Stimulated activated CD8-positive, alpha-beta memory T cell treated with anti-CD3 and anti-CD28 coated beads, Interleukin-15, amount 100 ng/mL, for 1 hour (primary cell): ENCODE measurements around the gene SASH1.

Experiments used
- DNase-seq: peaks from one replicate; pipeline ENCODE4 v3.0.0-alpha.2; 2020; ENCODE audit warnings: low read depth

Gene SASH1

DNA sequence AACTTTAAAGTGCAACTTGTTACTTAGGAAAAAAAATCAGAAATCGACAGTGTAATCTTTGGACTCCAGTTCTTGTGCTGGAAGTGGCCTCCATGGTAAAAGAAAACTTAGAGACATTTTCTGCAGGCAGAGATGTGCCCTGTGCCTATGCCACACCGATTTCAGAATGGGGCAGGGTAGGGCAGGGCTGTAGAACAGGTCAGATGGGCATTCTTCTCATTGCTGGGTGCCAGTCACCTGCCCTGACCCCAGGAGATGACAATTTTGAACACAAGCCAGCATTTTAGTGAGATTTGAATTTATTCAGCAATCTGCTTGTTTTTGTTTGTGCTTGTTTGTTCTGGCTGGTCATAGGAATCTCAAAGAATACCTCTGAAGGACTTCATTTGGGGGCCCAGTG, 63.3 kb downstream of the SASH1 start:
- no peak for DNase-seq

DNA sequence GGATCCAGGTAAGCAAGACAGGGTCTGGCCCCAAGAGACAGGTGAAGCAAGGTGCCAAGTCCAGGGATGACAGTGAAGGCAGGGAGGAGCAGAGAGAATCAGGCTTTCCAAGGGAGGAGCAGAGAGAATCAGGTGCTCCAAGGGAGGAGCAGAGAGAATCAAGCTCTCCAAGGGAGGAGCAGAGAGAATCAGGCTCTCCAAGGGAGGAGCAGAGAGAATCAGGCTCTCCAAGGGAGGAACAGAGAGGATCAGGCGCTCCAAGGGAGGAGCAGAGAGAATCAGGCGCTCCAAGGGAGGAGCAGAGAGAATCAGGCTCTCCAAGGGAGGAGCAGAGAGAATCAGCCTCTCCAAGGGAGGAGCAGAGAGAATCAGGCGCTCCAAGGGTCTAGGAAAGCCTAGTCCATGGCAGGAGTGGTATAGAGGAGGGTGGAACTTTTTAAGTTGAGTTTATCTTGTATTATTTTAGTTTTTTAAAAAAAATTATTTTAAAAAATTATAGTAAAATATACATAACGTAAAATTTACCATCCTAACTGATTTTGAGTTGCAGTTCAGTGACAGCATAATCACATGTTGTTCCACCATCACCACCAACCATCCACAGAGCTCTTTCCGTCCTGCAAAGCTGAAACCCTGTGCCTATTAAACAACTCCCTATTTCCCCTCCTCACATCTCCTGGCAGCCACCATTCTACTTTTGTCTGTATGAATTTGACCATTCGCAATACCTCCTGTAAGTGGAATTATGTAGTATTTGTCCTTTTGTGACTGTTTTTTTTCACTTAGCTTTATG, 64.1 kb downstream of the SASH1 start:
- DNase-seq = no peak

DNA sequence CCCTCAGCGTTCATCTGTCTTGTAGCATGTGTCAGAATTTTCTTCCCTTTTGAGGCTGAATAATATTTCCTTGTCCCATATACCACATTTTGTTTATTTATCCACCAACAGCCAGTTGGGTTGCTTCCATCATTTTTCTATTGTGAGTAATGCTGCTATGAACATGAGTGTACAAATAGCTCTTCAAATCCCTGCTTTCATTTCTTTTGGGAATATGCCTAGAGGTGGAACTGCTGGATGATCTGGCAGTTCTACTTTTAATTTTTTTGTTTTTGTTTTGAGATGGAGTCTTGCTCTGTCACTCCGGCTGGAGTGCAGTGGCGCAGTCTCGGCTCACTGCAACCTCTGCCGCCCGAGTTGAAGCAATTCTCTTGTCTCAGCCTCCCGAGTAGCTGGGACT, 64.7 kb downstream of the SASH1 start:
- DNase-seq = no peak

DNA sequence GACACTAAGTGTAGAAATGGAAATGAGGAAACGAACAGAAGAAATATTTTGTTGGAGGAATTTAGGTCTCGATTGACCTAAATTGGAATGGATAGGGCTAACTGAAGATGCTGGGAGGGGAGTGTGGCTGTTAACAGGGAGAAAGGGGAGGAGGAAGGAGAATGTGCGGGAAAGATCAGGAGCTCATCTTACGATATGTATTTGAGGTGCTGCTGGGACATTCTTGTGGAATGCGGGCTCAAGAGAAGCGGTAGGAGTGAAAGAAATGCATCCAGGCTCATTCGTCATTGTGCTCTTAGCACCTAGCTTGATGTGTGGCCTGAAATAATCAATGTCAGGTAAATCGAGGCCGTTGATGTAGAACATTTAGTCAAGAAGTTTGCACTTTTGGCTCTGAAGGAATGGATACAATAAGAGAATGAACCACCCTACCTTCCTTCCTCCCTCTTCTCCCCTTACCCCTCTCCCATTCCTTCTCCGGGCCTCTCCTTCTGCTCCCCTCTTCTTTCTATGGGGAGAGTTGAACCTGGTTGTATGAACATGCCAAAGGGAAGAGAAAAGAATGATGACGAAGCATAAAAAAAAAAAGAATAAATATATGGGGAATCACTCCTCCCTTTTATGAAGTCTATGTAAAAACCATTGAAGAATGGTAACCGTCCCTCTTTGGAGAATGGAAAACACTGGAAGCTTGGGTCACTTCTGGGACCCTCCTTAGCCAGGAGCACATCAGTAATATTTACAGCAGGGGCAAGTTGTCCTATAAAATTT, 70.9 kb downstream of the SASH1 start:
- DNase-seq = no peak

DNA sequence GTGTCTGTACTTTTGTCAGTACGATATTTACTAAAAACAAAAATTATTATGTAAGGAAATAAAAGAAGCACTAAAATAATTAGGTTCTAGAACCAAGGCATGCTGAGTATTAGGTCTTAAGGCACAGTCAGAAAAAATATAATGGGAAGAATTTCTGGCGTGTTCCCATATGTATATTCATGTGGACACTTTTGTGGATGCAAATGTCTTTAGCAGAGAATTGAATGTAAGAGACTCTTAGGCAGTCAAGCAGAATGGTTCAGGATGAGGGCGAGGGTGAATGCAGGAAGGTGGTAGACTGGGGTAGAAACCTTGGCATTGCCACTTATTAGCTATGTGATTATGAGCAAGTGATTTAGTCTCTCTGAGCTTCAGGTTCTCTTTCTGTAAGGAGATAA, 71.5 kb downstream of the SASH1 start:
- no peak for DNase-seq

DNA sequence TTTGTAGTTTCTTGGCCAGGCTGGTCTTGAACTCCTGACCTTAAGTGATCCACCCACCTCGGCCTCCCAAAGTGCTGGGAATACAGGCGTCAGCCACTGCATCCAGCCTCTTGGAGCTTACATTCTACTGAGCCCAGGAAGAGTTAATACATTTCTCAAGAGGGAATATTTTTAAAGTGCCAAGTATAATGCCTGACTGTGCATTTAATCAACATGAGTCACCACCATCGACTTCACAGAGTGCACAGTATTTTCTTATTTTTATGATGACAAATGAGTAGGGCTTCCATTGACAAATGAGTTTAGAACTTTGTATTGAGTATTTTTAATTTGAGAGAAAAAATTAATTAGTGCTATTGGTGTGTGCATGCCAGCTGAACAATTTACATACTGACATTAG, 72.2 kb downstream of the SASH1 start:
- DNase-seq = no peak

DNA sequence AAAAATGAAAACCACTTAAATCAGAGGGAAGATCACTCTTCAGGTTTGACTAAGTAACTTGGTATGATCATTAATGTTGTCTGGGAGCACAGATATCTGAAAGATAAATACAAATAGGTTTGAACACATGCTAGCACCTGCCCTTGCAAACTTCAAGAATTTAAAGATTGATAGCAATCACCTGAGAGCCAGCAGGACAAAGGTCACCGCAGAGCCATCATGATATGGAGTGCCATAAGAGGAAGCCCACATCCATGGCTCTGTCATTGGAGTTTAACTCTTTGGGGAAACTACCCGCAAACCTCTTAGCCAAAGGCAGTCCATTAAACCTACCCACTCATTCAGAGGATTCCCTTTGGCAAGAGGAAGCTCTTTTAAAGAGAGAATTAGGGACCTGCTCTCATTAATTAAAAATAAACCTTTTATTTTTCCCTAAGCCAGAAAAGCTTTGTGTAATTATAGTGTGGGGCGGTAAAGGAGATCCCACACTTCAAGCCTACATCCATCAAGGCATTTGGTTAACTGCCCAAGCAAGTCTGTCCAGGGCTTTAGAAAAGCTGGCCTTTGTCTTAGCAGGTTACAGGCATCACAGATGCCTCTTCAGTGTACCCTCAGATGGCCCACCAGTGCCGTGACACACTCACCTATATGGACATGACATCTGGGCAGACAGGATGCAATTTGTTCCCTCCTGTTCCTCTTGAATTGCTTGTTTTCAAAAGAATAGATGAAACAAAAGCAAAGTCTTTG, 73.0 kb downstream of the SASH1 start:
- DNase-seq = no peak

DNA sequence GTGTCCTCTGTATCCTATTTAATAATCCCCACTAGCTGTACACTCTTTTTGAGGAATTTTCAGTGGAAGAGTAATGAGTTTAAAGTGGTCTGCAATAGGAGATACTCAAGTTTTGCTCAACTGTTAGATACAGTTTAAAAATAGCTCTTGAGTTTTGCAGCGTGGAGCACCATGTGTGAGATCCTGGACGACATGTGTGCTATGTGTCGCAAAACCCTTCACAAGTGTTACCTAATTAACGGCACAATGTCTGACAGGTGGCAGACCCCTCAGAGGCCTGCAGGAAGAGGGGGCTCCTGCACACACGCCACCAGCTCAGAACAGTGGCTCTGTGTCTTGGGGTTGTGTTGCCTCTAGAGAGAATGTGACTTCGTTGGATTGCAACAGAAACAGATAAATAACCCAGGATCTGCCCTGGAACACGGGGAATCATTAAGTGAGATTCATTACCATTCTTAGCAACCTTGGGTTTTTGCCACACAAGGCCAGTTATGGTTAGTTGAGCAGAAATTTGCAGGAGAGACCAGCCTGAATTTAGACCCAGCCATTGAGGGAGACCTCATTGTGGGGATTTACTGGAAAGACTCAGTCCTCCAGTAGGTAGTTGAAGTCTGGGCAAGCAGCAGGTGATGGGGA, 73.8 kb downstream of the SASH1 start:
- DNase-seq = no peak

DNA sequence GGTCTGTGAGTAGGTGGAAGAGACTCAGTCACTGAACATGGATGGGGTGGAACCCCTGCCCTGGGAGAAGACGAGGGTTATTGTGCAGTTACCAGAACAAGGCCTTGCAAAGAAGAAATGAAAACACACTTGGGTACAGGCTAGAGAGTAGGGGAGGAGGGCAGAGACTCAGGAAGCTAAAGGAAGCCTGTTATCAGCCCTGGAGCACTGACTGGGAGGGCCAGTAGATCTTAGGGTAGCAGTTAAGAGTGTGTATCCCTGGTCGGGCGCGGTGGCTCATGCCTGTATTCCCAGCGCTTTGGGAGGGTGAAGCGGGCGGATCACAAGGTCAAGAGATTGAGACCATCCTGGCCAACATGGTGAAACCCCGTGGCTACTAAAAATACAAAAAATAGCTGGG, 74.4 kb downstream of the SASH1 start:
- DNase-seq = no peak

DNA sequence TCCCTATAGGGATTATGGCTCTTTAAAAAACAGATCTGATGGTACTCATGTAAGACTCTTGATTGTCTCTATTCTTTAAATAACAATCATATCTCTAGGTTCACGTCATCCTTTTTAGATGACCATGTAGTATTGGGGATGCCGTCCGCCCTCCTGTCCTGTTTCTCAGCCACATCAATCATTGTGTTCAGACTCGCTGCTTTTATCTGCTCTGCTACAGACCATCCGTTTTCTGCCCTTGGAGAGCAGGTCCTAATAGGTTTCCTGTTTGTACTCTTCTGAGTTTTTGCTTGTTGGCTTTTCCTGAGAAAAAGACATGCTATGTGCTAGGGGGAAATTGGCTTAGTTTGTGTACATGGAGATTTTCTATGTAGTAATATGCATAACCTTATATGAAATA, 76.8 kb downstream of the SASH1 start:
- DNase-seq = no peak

DNA sequence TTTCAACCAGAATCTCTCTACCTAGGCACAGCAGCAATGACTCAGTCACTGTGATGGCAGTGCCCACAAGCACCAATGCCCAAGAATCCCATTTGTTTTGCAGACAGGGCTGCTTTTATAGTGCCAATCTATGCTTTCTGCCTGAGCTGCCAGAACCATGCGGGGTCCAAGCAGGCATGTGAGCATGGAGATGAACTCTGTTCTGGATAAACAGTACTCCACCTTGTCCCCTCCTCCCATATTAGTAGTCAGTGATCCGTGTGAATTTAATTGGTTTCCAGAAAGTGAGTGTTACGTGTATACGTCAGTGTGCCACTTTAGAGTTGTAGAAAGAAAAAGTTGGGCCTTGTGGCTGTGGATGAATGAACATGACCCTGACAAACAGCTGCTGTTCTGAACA, 79.4 kb downstream of the SASH1 start:
- no peak for DNase-seq

DNA sequence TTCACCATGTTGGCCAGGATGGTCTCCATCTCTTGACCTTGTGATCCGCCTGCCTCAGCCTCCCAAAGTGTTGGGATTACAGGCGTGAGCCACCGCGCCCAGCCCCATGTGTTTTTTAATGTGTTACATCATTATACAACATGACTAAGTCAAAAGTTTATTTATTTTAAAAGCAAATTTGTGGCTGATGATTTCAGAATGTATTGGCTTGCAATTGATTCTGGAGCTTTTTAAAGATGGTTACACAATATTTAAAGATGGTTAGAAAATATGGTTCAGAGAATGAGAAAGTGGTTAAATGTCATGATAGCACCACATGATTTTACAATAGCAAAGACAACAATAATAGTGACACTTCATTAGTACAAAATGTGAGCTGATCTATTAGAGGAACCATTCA, 80.5 kb downstream of the SASH1 start:
- no peak for DNase-seq

DNA sequence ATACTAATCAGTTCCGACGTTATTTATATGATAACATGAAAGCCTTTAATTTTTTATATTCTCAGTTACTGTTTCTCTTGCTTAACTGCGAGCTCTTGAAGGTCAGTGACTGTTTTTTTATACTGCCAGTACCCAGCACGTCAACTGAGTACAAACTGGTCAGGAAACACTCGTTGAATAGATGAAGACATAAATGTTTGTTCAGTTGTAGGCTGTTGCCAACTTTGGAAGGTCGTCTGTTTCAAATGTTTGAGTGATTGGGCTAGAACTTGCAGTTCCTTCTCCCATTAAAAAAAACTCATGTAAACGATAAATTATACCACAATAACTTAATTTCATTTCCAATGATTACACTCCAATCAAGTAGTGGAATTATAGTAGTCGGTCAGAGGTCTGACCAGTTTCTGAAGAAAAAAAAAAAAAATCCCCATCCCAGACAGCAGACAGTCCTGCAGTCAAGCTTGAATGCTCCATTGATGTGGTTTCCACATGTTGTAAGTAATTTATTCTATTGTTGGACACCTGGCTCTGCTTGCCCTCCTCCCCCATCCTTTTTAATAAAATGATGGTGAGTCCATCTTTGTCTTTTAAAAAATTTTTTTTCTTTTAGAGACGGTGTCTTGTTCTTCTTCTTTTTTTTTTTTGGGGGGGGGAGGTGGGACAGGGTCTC, 81.1 kb downstream of the SASH1 start:
- DNase-seq = no peak

DNA sequence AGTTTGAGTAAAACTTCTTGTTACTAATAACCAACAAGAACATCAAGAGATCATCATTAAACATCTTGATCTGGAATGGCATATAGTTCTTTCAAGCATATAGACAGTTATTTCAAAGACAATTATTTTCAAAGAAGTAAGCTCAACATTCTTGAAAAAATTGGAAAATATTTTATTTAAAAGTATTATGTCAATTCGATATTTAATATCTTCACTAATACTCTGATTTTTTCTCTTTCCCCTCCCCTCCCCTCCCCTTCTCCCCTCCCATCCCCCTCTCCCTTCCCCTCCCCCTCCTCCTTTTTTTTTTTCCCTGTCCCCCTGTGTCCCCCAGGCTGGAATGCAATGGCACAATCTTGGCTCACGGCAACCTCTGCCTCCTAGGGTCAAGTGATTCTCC, 82.8 kb downstream of the SASH1 start:
- no peak for DNase-seq

DNA sequence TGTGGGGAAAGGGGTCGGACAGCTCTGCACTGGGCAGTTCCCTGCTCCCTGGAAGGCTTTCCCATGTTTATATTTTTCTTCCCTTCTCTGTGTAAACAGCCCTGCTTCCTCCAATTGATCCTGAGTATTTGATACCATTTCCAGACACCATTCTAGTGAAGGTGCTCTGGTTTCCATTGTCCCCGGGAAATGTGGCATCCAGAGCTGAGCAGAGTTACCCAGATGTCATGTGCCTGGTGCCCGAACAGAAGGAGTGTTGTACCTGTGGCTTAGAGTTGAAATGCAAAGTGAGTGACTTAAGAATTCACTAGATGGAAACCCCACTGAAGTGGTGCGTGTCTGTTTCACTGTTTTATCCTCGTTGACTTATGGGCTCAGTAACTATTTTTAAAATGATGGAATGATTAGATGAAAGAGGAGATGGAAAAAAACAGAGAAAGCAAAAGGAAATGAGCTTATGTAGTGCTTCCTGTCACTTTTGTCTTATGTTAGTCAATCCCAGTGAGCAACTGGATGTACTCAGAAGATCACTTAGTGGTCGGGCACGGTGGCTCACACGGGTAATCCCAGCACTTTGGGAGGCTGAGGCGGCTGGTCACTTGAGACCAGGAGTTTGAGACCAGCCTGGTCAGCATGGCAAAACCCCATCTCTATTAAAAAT, 83.8 kb downstream of the SASH1 start:
- no peak for DNase-seq

DNA sequence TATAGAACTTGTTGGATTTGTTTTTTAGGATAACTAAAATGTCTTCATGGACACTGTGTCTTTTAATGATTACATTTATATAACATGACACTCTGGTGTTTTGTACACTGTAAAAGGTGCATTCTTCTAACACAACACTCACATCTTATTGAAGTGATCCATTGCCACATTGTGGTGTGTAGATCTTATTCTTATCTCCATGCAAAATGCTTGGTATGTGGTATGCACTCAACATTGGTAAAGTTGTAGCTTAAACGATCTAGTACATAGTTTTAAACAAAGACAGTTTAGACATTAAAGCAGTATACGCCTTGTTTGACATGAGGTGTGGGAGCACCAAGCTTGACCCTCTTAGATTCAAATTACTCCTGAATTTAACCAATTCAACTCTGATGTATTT, 84.7 kb downstream of the SASH1 start:
- no peak for DNase-seq

DNA sequence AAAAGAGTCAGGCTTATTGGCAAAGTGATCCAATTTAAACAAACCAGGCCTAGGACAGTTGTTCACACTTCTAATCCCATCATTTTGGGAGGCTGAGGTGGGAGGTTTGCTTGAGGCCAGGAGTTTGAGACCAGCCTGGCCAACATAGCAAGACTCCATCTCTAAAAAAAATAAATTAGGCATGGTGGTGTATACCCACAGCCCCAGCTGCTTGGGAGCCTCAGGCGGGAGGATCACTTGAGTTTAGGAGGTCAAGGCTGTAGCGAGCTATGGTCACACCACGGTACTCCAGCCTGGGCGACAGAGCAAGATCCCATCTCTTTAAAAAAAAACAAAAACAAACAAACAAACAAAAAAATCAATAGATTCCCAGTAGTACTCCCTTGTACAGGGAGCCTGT, 86.8 kb downstream of the SASH1 start:
- no peak for DNase-seq

DNA sequence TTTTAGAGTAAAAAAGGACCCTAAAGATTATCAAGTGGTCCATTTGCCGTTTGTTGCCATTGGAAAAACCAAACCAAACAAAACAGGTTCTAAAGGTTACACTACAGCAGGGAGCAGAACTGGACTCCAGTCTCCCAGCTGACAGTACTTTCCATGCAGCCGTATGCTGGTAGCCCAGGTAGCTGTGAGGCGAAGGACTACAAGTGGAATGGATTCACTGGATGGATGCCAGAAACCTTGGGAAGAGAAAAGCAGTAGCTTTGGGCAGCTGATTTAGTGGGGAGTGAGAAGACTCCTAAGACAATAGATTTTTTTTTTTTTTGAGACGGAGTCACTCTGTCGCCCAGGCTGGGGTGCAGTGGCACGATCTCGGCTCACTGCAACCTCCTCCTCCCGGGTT, 88.3 kb downstream of the SASH1 start:
- DNase-seq = no peak

DNA sequence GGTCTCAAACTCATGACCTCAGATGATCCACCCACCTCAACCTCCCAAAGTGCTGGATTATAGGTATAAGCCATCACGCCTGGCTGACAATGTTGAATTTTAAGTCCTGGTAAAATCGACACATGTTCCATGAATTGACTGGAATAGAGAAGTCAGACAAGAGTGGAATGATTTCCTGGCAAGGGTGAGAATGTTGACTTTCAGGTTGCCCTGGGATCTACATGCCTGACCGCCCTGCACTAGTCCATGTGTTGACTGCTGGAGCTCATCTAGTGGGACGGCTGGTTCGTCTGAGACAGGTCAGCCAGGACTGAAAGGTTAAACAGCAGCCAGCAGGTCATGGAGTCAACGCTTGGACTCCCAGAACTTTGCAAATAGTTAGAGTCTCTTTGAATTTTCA, 88.8 kb downstream of the SASH1 start:
- DNase-seq = no peak

DNA sequence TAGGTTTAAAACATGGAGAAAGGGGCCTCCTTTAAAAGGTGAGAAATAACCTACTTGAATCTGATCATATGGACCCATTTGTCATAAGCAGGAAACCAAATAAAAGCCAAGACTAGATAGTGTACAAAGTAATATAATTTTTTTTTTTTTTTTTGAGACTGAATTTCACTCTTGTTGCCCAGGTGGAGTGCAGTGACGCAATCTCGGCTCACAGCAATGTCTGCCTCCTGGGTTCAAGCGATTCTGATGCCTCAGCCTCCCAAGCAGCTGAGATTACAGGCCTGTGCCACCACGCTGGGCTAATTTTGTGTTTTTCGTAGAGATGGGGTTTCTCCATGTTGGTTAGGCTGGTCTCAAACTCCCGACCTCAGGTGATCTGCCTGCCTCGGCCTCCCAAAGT, 89.2 kb downstream of the SASH1 start:
- no peak for DNase-seq

DNA sequence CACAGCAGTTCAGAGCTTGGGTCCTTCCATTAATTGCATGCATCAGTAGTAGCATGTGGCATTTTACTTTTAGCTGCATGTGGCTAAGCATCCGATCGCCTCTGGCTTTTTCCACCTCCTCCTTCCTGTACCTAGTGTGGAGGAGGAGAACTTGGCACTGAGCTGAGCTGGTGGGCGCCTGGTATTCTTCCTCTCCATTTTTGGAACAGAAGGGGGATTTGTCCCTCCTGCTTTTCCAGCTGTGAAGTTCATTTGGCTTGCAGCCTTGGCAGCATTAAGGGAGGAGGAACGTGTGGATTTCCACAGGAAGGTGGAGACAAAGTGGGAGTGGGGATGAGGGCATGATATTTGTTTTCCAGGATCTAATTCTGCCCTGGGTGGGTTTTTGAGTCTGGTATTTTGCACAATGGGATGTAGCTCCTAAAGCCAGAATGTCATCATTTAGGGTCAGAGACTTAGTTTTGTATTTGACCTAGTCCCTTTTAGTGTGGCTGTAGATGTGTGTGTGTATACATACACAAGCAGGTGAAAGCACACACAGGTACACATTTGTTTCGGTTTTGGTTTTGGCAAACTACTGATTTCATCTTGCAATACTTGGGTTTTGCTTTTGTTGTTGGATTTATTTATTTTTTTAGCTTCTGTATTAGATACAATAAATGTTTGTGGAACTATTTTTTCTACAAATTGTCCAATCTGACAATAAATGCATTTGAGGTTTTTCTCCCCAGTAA, 90.0 kb downstream of the SASH1 start:
- DNase-seq = no peak
